ENCODE results near the gene CNGB1. TPM values are rescaled to one million over a fixed set of nuclear protein-coding genes. Genes with fewer than 3 reads are reported as not detected.

Gene CNGB1
- total RNA-seq, 1 donor, result not detected

DNA sequence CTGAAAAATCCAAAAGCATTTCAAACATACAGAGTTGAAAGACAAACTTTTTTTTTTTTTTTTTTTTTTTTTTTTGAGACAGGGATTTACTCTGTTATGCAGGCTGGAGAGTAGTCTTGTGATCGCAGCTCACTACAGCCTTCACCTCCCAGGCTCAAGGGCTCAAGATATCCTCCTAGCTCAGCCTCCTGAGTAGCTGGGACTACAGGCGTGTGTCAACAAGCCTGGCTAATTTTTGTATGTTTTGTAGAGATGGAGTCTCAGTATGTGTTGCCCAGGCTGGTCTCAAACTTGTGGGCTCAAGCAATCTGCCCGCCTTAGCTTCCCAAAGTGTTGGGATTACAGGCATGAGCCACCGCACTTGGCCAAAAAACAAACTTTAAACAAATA is 104.4 kb downstream of the CNGB1 start:
- Histone ChIP-seq H2AFZ (ENCODE audit: low read length) (no peak overlapping the region), H3K27ac (ENCODE audit: low read depth, low read length) (no peak overlapping the region), H3K27me3 (ENCODE audit: insufficient read depth, low read length) (no peaks in the 10 kb centered on the region), H3K36me3 (ENCODE audit: insufficient read depth, low read length) (no peaks in the 10 kb centered on the region), H3K4me1 (ENCODE audit: insufficient read depth, low read length) (peaks cover 17% of the 10 kb centered on the region), H4K20me1 (ENCODE audit: insufficient read depth, low read length) (no peaks in the 10 kb centered on the region), H3K4me3 (ENCODE audit: insufficient read depth, low read length) (no peak overlapping the region), H3K9me3 (ENCODE audit: low read depth, low read length) (no peaks in the 10 kb centered on the region), H3K4me2 (ENCODE audit: insufficient read depth, low read length) (no peak overlapping the region), H3K79me2 (ENCODE audit: insufficient read depth, low read length) (no peaks in the 10 kb centered on the region)
- no peak for TF ChIP-seq CTCF (IDR thresholded peaks at IDR 0.05; ENCODE audit: extremely low read depth, low read depth, low read length)
- DNase-seq (ENCODE audit: insufficient read length, low spot score, missing footprints), result no peak

GRCh38 chr16:57865746-57866528 is 105.0 kb downstream of the CNGB1 start:
- Histone ChIP-seq H3K27me3 (ENCODE audit: insufficient read depth, low read length) (no peaks in the 10 kb centered on the region), H3K27ac (ENCODE audit: low read depth, low read length) (no peak overlapping the region), H3K4me1 (ENCODE audit: insufficient read depth, low read length) (peaks cover 12% of the 10 kb centered on the region), H4K20me1 (ENCODE audit: insufficient read depth, low read length) (no peaks in the 10 kb centered on the region), H3K4me3 (ENCODE audit: insufficient read depth, low read length) (no peak overlapping the region), H3K36me3 (ENCODE audit: insufficient read depth, low read length) (no peaks in the 10 kb centered on the region), H2AFZ (ENCODE audit: low read length) (no peak overlapping the region), H3K9me3 (ENCODE audit: low read depth, low read length) (no peaks in the 10 kb centered on the region), H3K79me2 (ENCODE audit: insufficient read depth, low read length) (no peaks in the 10 kb centered on the region), H3K4me2 (ENCODE audit: insufficient read depth, low read length) (no peak overlapping the region)
- TF ChIP-seq CTCF (IDR thresholded peaks at IDR 0.05; ENCODE audit: extremely low read depth, low read depth, low read length), result no peak
- DNase-seq (ENCODE audit: insufficient read length, low spot score, missing footprints), result no peak

DNA sequence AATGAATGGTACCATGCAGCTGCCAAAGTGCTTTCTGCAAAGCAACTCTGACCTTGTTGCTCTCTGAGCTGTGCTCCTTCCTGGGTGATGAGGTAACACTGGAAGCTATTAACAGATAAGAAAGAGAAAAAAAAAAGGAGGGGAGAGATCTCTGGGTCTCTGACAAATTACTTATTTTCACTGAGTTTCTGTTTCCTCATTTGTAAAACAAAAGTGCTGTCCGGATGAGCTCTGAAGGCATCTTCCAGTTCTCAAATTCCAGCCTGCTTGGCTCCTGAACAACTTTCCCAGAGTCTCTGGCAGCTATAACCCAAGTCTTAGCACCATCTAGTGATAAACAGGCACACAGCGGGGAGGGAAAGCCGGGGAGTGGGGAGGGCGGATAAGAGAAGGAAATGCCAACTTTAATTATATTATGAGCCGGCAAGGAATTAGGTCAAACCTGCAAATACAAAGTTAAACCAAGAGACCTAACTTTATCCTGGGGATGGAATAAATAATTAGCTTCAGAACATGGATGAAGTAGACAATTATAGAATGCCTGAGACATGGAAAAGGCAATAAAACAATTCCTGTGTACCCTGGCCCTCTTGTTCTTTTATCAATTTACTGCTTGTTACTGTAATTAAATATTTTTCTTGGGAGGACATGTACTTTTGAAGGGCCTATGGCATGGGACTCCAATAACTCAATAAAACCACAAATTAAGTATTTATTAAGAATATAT is 107.3 kb downstream of the CNGB1 start:
- Histone ChIP-seq H4K20me1 (ENCODE audit: insufficient read depth, low read length) (no peaks in the 10 kb centered on the region), H3K79me2 (ENCODE audit: insufficient read depth, low read length) (no peaks in the 10 kb centered on the region), H3K4me2 (ENCODE audit: insufficient read depth, low read length) (peak overlapping the region; percentile 65), H3K4me3 (ENCODE audit: insufficient read depth, low read length) (no peak overlapping the region), H3K27ac (ENCODE audit: low read depth, low read length) (no peak overlapping the region), H3K4me1 (ENCODE audit: insufficient read depth, low read length) (peaks cover 8% of the 10 kb centered on the region), H3K9me3 (ENCODE audit: low read depth, low read length) (no peaks in the 10 kb centered on the region), H2AFZ (ENCODE audit: low read length) (peak overlapping the region; percentile 49), H3K27me3 (ENCODE audit: insufficient read depth, low read length) (no peaks in the 10 kb centered on the region), H3K36me3 (ENCODE audit: insufficient read depth, low read length) (no peaks in the 10 kb centered on the region)
- TF ChIP-seq CTCF (IDR thresholded peaks at IDR 0.05; ENCODE audit: extremely low read depth, low read depth, low read length), result peak; percentile 76
- DNase-seq (ENCODE audit: insufficient read length, low spot score, missing footprints), result peak; percentile 85
